Epithelial cell of proximal tubule (primary cell): Measurements from ENCODE around the gene SHROOM3. TPM values are rescaled to one million over a fixed set of nuclear protein-coding genes. Genes with fewer than 3 reads are reported as not detected.
"Not testable (repeated sequence)": the region's sequence is repeated elsewhere in the genome, so short reads cannot be mapped to it uniquely, and the experiment has no call there.

Source experiments
- DNase-seq: peaks from one replicate; pipeline ENCODE4 v3.0.0-alpha.2; 2011; ENCODE audit warnings: low read depth
- H3K4me3 ChIP-seq: 2 replicates; pipeline ENCODE4 v1.5.1; 2011; ENCODE audit warnings: low read depth, mild to moderate bottlenecking, low read length
- CTCF ChIP-seq: conservative IDR thresholded peaks from 2 replicates; pipeline ENCODE4 v1.5.1; 2012; ENCODE audit warnings: low read depth, mild to moderate bottlenecking, low read length
- total RNA-seq: library from RNA; depleted of rRNA; stranded (reverse); fragments of >200 nt; gene quantifications from 2 replicates; pipeline ENCODE4 v1.2.3, GENCODE V29; 2015

The SHROOM3 gene
- total RNA-seq, 1 donor from 2014 or later: 109 TPM

- DNase-seq: no peak
These were observed 283.0 kb downstream of the SHROOM3 start for GRCh38 chr4:76718021-76718420.

GRCh38 chr4:76718831-76719230, 283.8 kb downstream of the SHROOM3 start:
- TF ChIP-seq CTCF: peak; percentile 8
- H3K4me3 ChIP-seq: no peak overlapping the region
- DNase-seq: no peak

More at GRCh38 chr4:76718021-76718420, 283.0 kb downstream of the SHROOM3 start:
- no peak overlapping the region for H3K4me3 ChIP-seq
- TF ChIP-seq CTCF: no peak

- no peak for DNase-seq
- TF ChIP-seq CTCF: no peak
- no peak overlapping the region for H3K4me3 ChIP-seq
These were observed 285.1 kb downstream of the SHROOM3 start for GRCh38 chr4:76720121-76720520.

GRCh38 chr4:76722146-76722545, 287.1 kb downstream of the SHROOM3 start:
- not testable (repeated sequence) for DNase-seq

GRCh38 chr4:76722838-76723237, 287.8 kb downstream of the SHROOM3 start:
- TF ChIP-seq CTCF: no peak

More at GRCh38 chr4:76722146-76722545, 287.1 kb downstream of the SHROOM3 start:
- H3K4me3 ChIP-seq: not testable (repeated sequence)

GRCh38 chr4:76723373-76723772, 288.3 kb downstream of the SHROOM3 start:
- no peak for DNase-seq

More at GRCh38 chr4:76722838-76723237, 287.8 kb downstream of the SHROOM3 start:
- DNase-seq: no peak
- H3K4me3 ChIP-seq: no peak overlapping the region

GRCh38 chr4:76723924-76724323, 288.9 kb downstream of the SHROOM3 start:
- no peak for TF ChIP-seq CTCF
- H3K4me3 ChIP-seq: no peak overlapping the region
- DNase-seq: no peak

More at GRCh38 chr4:76723373-76723772, 288.3 kb downstream of the SHROOM3 start:
- H3K4me3 ChIP-seq: no peak overlapping the region
- peak; percentile 47 for TF ChIP-seq CTCF
